Kidney epithelial cell (primary cell): ENCODE measurements around the gene TEDC1. TPM values are rescaled to one million over a fixed set of nuclear protein-coding genes. Genes with fewer than 3 reads are reported as not detected.

ENCODE experiments used
- DNase-seq: peaks from one replicate; pipeline ENCODE4 v3.0.0-alpha.2; 2010; ENCODE audit warnings: low read depth
- H3K27me3 ChIP-seq: 2 replicates; pipeline ENCODE4 v1.6.0; 2011; ENCODE audit warnings: low read length; ENCODE audit not compliant: control insufficient read depth, insufficient read depth
- H3K36me3 ChIP-seq: 2 replicates; pipeline ENCODE4 v1.5.1; 2011; ENCODE audit warnings: low read length; ENCODE audit not compliant: control insufficient read depth, insufficient read depth
- H3K4me3 ChIP-seq: 2 replicates; pipeline ENCODE4 v1.5.1; 2011; ENCODE audit warnings: low read depth, mild to moderate bottlenecking, control low read depth, low read length
- CTCF ChIP-seq: IDR thresholded peaks from 2 replicates; pipeline ENCODE4 v1.5.1; 2011; ENCODE audit warnings: mild to moderate bottlenecking, moderate library complexity, low read length, control low read depth, inconsistent platforms; ENCODE audit not compliant: insufficient read depth, poor library complexity, severe bottlenecking
- total RNA-seq: library from RNA; depleted of rRNA; stranded (reverse); fragments of >200 nt; gene quantifications from 2 replicates; pipeline ENCODE4 v1.2.3, GENCODE V29; 2015

Gene TEDC1
- total RNA-seq, 1 donor from 2014 or later = 7.1 TPM

- no peak for DNase-seq
- H3K27me3 ChIP-seq = peaks cover 41% of the 10 kb centered on the region
- TF ChIP-seq CTCF = no peak
- H3K4me3 ChIP-seq = no peak overlapping the region
- no peaks in the 10 kb centered on the region for H3K36me3 ChIP-seq
Measured at GRCh38 chr14:105525326-105525725, 34.3 kb downstream of the TEDC1 start.

GRCh38 chr14:105525861-105526775 is 35.1 kb downstream of the TEDC1 start, which contains the start of gene TMEM121:
TMEM121 (plus strand) TSS chr14:105526583; CDS start chr14:105528835, 2,252 bp downstream.
- H3K27me3 ChIP-seq = peaks cover 48% of the 10 kb centered on the region
- peak within 1 kb of the TSS; percentile 48 for H3K4me3 ChIP-seq
- no peak for TF ChIP-seq CTCF
- DNase-seq = no peak
- no peaks in the 10 kb centered on the region for H3K36me3 ChIP-seq

GRCh38 chr14:105526776-105527380 is 35.8 kb downstream of the TEDC1 start:
- Histone ChIP-seq H3K36me3 (no peaks in the 10 kb centered on the region), H3K4me3 (peak overlapping the region; percentile 48), H3K27me3 (peaks cover 48% of the 10 kb centered on the region)
- no peak for TF ChIP-seq CTCF
- DNase-seq = no peak

- no peaks in the 10 kb centered on the region for H3K36me3 ChIP-seq
- H3K27me3 ChIP-seq = peaks cover 48% of the 10 kb centered on the region
- DNase-seq = no peak
Measured at GRCh38 chr14:105527381-105527825, 36.4 kb downstream of the TEDC1 start.

GRCh38 chr14:105527826-105528585 is 37.0 kb downstream of the TEDC1 start:
- peak overlapping the region; percentile 48 for H3K4me3 ChIP-seq
- no peak for DNase-seq
- H3K27me3 ChIP-seq = peaks cover 48% of the 10 kb centered on the region

More at GRCh38 chr14:105527381-105527825, 36.4 kb downstream of the TEDC1 start:
- H3K4me3 ChIP-seq = peak overlapping the region; percentile 48
- no peak for TF ChIP-seq CTCF

More at GRCh38 chr14:105527826-105528585, 37.0 kb downstream of the TEDC1 start:
- H3K36me3 ChIP-seq = no peaks in the 10 kb centered on the region
- TF ChIP-seq CTCF = peak; percentile 59
